HepG2 (cell line): ENCODE data around the gene MYO5B. TPM values are rescaled to one million over a fixed set of nuclear protein-coding genes. Genes with fewer than 3 reads are reported as not detected.

Experiments
- DNMT1 ChIP-seq: sonication (generic); formaldehyde crosslinking; IDR thresholded peaks from 2 replicates; pipeline ENCODE4 v1.5.1; 2020; ENCODE audit warnings: mild to moderate bottlenecking, missing genetic modification reagents
- DR1 ChIP-seq: sonication (generic); formaldehyde crosslinking; IDR thresholded peaks from 2 replicates; pipeline ENCODE4 v1.8.0; 2021; ENCODE audit warnings: mild to moderate bottlenecking, missing genetic modification reagents, inconsistent platforms
- ELF3 ChIP-seq: IDR thresholded peaks from 2 replicates; pipeline ENCODE4 v1.6.1; 2016; ENCODE audit warnings: missing genetic modification reagents, missing compliant biosample characterization
- EP300 ChIP-seq, 3 experiments: sonication (generic) in 1 of 3; formaldehyde crosslinking in 1 of 3; IDR thresholded peaks; 2 replicates each; pipeline versions ENCODE4 v1.5.1 to v1.6.1; 2011 to 2020; ENCODE audit warnings: low read depth in 2 of 3, low read length in 2 of 3, borderline replicate concordance in 1 of 3, improper control_type of control experiment in 1 of 3, mild to moderate bottlenecking in 1 of 3, missing genetic modification reagents in 1 of 3, moderate library complexity in 1 of 3
- FOSL2 ChIP-seq: sonication (generic); formaldehyde crosslinking; IDR thresholded peaks from 2 replicates; pipeline ENCODE4 v1.4.0; 2020; ENCODE audit warnings: missing genetic modification reagents
- FOXK2 ChIP-seq: fragments of 450-650 bp; IDR thresholded peaks from 2 replicates; pipeline ENCODE4 v1.6.1; 2016
- HDAC2 ChIP-seq: sonication (generic); formaldehyde crosslinking; IDR thresholded peaks from 2 replicates; pipeline ENCODE4 v1.4.0; 2020; ENCODE audit warnings: missing genetic modification reagents
- HNF4A ChIP-seq: sonication (generic); formaldehyde crosslinking; IDR thresholded peaks from 2 replicates; pipeline ENCODE4 v1.4.0; 2020; ENCODE audit warnings: missing genetic modification reagents
- KDM6A ChIP-seq: IDR thresholded peaks from 2 replicates; pipeline ENCODE4 v1.6.1; 2016; ENCODE audit warnings: low read depth
- MIER3 ChIP-seq: IDR thresholded peaks from 2 replicates; pipeline ENCODE4 v1.6.1; 2016; ENCODE audit warnings: missing compliant biosample characterization, borderline replicate concordance
- NR2F6 ChIP-seq, 2 experiments: IDR thresholded peaks; 2 replicates each; pipeline ENCODE4 v1.6.1; 2016; ENCODE audit warnings: antibody characterized with exemption in 1 of 2, mild to moderate bottlenecking in 1 of 2
- RAD21 ChIP-seq: fragments of 450-650 bp; formaldehyde crosslinking; IDR thresholded peaks from 2 replicates; pipeline ENCODE4 v1.5.0; 2020; ENCODE audit warnings: mild to moderate bottlenecking
- RARA ChIP-seq: IDR thresholded peaks from 2 replicates; pipeline ENCODE4 v1.6.1; 2016; ENCODE audit warnings: missing genetic modification reagents, missing compliant biosample characterization
- REPIN1 ChIP-seq: sonication (generic); formaldehyde crosslinking; IDR thresholded peaks from 2 replicates; pipeline ENCODE4 v1.8.0; 2022; ENCODE audit warnings: missing genetic modification reagents, low read depth, mild to moderate bottlenecking, borderline replicate concordance
- SALL1 ChIP-seq: sonication (generic); formaldehyde crosslinking; IDR thresholded peaks from 2 replicates; pipeline ENCODE4 v1.8.0; 2022; ENCODE audit warnings: mild to moderate bottlenecking, missing genetic modification reagents
- TBX2 ChIP-seq: sonication (generic); formaldehyde crosslinking; IDR thresholded peaks from 2 replicates; pipeline ENCODE4 v1.5.0; 2020; ENCODE audit warnings: missing genetic modification reagents, mild to moderate bottlenecking, borderline replicate concordance
- TOPORS ChIP-seq: sonication (generic); formaldehyde crosslinking; IDR thresholded peaks from 2 replicates; pipeline ENCODE4 v1.8.0; 2023; ENCODE audit warnings: mild to moderate bottlenecking, missing genetic modification reagents
- ZBTB20 ChIP-seq: sonication (generic); formaldehyde crosslinking; IDR thresholded peaks from 2 replicates; pipeline ENCODE4 v1.8.1; 2023; ENCODE audit warnings: missing genetic modification reagents, low read depth, mild to moderate bottlenecking, borderline replicate concordance
- ZFX ChIP-seq: sonication (generic); formaldehyde crosslinking; IDR thresholded peaks from 2 replicates; pipeline ENCODE4 v1.4.0; 2020; ENCODE audit warnings: mild to moderate bottlenecking, low read depth, missing genetic modification reagents, moderate library complexity
- ZMYM4 ChIP-seq: sonication (generic); formaldehyde crosslinking; IDR thresholded peaks from 2 replicates; pipeline ENCODE4 v1.8.1; 2023; ENCODE audit warnings: mild to moderate bottlenecking, missing genetic modification reagents
- ZNF12 ChIP-seq: sonication (generic); formaldehyde crosslinking; IDR thresholded peaks from 2 replicates; pipeline ENCODE4 v1.5.0; 2020; ENCODE audit warnings: missing genetic modification reagents
- ZNF589 ChIP-seq: sonication (generic); formaldehyde crosslinking; conservative IDR thresholded peaks from 2 replicates; pipeline ENCODE4 v1.8.0; 2022; ENCODE audit warnings: mild to moderate bottlenecking, moderate library complexity, missing genetic modification reagents
- ZNF766 ChIP-seq: sonication (generic); formaldehyde crosslinking; IDR thresholded peaks from 2 replicates; pipeline ENCODE4 v1.5.0; 2020; ENCODE audit warnings: missing genetic modification reagents, borderline replicate concordance
- ZNF891 ChIP-seq: sonication (generic); formaldehyde crosslinking; IDR thresholded peaks from 2 replicates; pipeline ENCODE4 v1.5.0; 2020; ENCODE audit warnings: mild to moderate bottlenecking, missing genetic modification reagents
- ZSCAN25 ChIP-seq: sonication (generic); formaldehyde crosslinking; IDR thresholded peaks from 2 replicates; pipeline ENCODE4 v1.8.0; 2022; ENCODE audit warnings: mild to moderate bottlenecking, missing genetic modification reagents
- polyA plus RNA-seq, 8 experiments: library from polyadenylated mRNA; depleted of rRNA in 3 of 8; stranded (reverse) in 7 of 8; unstranded in 1 of 8; fragments of >200 nt; fragmentation: Illumina TruSeq in 4 of 8; extraction: Trizol in 4 of 8; gene quantifications; 2 replicates each; pipeline versions ENCODE4 v1.2.1 to v1.2.3, GENCODE V29; 2011 to 2016; ENCODE audit warnings: low read depth in 4 of 8, missing spikeins in 1 of 8, mixed read lengths in 1 of 8; ENCODE audit not compliant: insufficient read depth in 1 of 8
- total RNA-seq, 5 experiments: library from RNA; depleted of rRNA; stranded (reverse); fragments of >200 nt; fragmentation: Illumina TruSeq; extraction: Trizol; gene quantifications; 2 replicates each; pipeline ENCODE4 v1.2.3, GENCODE V29; 2016; ENCODE audit warnings: low read depth in 1 of 5
- TF ChIP-seq, protein P1 (sequence below): sonication (generic); formaldehyde crosslinking; IDR thresholded peaks from 2 replicates; pipeline ENCODE4 v1.9.0; 2021; ENCODE audit warnings: missing genetic modification reagents, borderline replicate concordance
- TF ChIP-seq, protein P2 (sequence below): IDR thresholded peaks from 2 replicates; pipeline ENCODE4 v1.4.0; 2020; ENCODE audit warnings: mild to moderate bottlenecking, missing genetic modification reagents

Gene MYO5B
- total and polyA plus RNA-seq, 2 of the 13 experiments (the other 11 are each of a cell fraction or from before 2014, with no cell fraction given) = 13.1 to 24.0 TPM

DNA sequence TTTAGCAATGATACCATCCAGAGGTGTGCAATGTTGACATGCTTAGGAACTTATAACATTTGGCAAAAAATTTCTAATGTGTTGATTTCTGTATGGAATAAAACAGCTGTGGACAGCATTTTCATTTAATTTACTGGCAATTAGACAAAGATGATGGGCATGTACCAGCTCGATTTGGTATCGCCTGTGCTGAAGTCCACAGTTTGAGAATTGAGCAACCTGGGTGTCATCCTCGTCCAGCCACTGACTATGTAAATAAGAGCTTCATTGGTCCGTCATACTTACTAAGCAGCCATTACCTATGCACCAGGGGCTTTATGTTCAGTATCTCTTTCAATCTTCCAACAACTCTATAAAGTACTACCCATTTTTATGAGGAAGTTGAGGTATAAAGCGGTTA is 357.1 kb downstream of the MYO5B start (continued):
- TF ChIP-seq, protein P1, sequence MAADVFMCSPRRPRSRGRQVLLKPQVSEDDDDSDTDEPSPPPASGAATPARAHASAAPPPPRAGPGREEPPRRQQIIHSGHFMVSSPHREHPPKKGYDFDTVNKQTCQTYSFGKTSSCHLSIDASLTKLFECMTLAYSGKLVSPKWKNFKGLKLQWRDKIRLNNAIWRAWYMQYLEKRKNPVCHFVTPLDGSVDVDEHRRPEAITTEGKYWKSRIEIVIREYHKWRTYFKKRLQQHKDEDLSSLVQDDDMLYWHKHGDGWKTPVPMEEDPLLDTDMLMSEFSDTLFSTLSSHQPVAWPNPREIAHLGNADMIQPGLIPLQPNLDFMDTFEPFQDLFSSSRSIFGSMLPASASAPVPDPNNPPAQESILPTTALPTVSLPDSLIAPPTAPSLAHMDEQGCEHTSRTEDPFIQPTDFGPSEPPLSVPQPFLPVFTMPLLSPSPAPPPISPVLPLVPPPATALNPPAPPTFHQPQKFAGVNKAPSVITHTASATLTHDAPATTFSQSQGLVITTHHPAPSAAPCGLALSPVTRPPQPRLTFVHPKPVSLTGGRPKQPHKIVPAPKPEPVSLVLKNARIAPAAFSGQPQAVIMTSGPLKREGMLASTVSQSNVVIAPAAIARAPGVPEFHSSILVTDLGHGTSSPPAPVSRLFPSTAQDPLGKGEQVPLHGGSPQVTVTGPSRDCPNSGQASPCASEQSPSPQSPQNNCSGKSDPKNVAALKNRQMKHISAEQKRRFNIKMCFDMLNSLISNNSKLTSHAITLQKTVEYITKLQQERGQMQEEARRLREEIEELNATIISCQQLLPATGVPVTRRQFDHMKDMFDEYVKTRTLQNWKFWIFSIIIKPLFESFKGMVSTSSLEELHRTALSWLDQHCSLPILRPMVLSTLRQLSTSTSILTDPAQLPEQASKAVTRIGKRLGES (CRISPR knock-in tag) = no peak
- TF ChIP-seq TBX2 (peak; percentile 51), MIER3 (0 out of 2 replicates have a peak, but pooled peaks have one; percentile 38), ZNF589 (CRISPR knock-in tag) (no peak), DR1 (no peak), ZSCAN25 (CRISPR knock-in tag) (no peak), FOXK2 (no peak), HDAC2 (CRISPR knock-in tag) (peak; percentile 28; the same call in 1 of the 2 replicates), NR2F6 (IDR thresholded peaks at IDR 0.05) (no peak), NR2F6 (CRISPR knock-in tag; IDR thresholded peaks at IDR 0.05) (peak; percentile 21; the same call in 1 of the 2 replicates), EP300 (IDR thresholded peaks at IDR 0.05; ENCODE audit: low read depth in 2 of 2, low read length in 2 of 2) (peak; percentile 25 to 58; a peak in 2 of 4 replicates), EP300 (CRISPR knock-in tag; IDR thresholded peaks at IDR 0.05; ENCODE audit: borderline replicate concordance) (no peak), ZMYM4 (CRISPR knock-in tag) (peak; percentile 55; the same call in 1 of the 2 replicates), HNF4A (peak; percentile 85), TOPORS (no peak), ZNF766 (no peak), ELF3 (CRISPR knock-in tag) (0 out of 2 replicates have a peak, but pooled peaks have one; percentile 16), ZNF12 (CRISPR knock-in tag) (peak; percentile 28; the same call in 1 of the 2 replicates), ZNF891 (CRISPR knock-in tag) (no peak), RAD21 (CRISPR knock-in tag) (no peak), KDM6A (CRISPR knock-in tag) (peak; percentile 57; the same call in 1 of the 2 replicates), REPIN1 (no peak), ZFX (CRISPR knock-in tag) (no peak), RARA (peak; percentile 32; the same call in 1 of the 2 replicates), DNMT1 (CRISPR knock-in tag) (no peak), SALL1 (no peak; the same call in none of the 2 replicates), ZBTB20 (CRISPR knock-in tag) (no peak), FOSL2 (peak; percentile 84)
- TF ChIP-seq, protein P2, sequence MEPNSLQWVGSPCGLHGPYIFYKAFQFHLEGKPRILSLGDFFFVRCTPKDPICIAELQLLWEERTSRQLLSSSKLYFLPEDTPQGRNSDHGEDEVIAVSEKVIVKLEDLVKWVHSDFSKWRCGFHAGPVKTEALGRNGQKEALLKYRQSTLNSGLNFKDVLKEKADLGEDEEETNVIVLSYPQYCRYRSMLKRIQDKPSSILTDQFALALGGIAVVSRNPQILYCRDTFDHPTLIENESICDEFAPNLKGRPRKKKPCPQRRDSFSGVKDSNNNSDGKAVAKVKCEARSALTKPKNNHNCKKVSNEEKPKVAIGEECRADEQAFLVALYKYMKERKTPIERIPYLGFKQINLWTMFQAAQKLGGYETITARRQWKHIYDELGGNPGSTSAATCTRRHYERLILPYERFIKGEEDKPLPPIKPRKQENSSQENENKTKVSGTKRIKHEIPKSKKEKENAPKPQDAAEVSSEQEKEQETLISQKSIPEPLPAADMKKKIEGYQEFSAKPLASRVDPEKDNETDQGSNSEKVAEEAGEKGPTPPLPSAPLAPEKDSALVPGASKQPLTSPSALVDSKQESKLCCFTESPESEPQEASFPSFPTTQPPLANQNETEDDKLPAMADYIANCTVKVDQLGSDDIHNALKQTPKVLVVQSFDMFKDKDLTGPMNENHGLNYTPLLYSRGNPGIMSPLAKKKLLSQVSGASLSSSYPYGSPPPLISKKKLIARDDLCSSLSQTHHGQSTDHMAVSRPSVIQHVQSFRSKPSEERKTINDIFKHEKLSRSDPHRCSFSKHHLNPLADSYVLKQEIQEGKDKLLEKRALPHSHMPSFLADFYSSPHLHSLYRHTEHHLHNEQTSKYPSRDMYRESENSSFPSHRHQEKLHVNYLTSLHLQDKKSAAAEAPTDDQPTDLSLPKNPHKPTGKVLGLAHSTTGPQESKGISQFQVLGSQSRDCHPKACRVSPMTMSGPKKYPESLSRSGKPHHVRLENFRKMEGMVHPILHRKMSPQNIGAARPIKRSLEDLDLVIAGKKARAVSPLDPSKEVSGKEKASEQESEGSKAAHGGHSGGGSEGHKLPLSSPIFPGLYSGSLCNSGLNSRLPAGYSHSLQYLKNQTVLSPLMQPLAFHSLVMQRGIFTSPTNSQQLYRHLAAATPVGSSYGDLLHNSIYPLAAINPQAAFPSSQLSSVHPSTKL = peak; percentile 81
